CD4-positive, alpha-beta T cell treated with Interleukin-17A for 4 hours (primary cell): ENCODE measurements around the gene POLA1.

Experiments
- DNase-seq: peaks from one replicate; pipeline ENCODE4 v3.0.0-alpha.2; 2020; ENCODE audit warnings: mixed read lengths

POLA1 gene

GRCh38 chrX:25034889-25035288 lies 341.2 kb downstream of the POLA1 start:
- no peak for DNase-seq

- no peak for DNase-seq
These were observed 345.3 kb downstream of the POLA1 start for GRCh38 chrX:25039036-25039435.

GRCh38 chrX:25043192-25043591 lies 349.5 kb downstream of the POLA1 start:
- no peak for DNase-seq
